ENCODE measurements around the gene SLC38A2. TPM values are rescaled to one million over a fixed set of nuclear protein-coding genes. Genes with fewer than 3 reads are reported as not detected.

Gene SLC38A2
- polyA plus RNA-seq: 100 to 1,000 TPM in 1 of 3 donors, 10 to 100 TPM in 2; 39.5 to 114 (median 51.5) TPM

- H3K27ac ChIP-seq (ENCODE audit: low read depth, low read length): peak within 1 kb of the TSS; percentile 88
- 0 to 1% (median 0%) methylated on average over 42 to 48 of the region's 48 CpGs for WGBS, 3 donors
Observed at GRCh38 chr12:46372544-46373300, at the start of gene SLC38A2. Gene SLC38A2, minus strand, starts transcription at chr12:46372773. Its CDS starts 1,480 bp downstream, at chr12:46371293.

GRCh38 chr12:46419675-46420074 lies 47.1 kb upstream of the SLC38A2 start:
- 92 to 96% (median 95%) methylated on average over 1 of the region's 1 CpG for WGBS, 3 donors
- no peak overlapping the region for H3K27ac ChIP-seq (ENCODE audit: low read depth, low read length)

DNA sequence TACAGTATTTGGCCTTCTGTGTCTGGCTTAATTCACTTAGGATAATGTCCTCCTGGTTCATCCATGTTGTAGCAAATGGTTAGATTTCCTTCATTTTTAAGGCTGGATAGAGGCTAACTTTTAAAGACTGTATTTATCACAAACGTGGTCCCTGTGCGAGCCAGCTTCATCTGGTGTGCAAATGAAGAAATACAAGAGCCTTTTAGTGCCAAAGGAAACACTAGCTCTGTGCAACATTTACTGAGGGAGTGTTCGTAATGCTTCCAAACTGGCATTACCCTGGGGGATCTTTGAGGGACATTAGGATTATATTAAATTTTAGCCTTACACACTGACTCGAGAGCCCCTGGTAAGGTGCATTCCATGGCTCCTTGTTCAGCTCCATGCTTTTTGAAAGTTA lies 43.0 kb upstream of the SLC38A2 start:
- no peak overlapping the region for H3K27ac ChIP-seq (ENCODE audit: low read depth, low read length)

GRCh38 chr12:46414591-46415268 lies 42.2 kb upstream of the SLC38A2 start:
- WGBS, 3 donors: 57 to 89% (median 86%) methylated on average over 1 of the region's 1 CpG
- no peak overlapping the region for H3K27ac ChIP-seq (ENCODE audit: low read depth, low read length)

More for the DNA sequence above, 43.0 kb upstream of the SLC38A2 start:
- 79 to 89% (median 87%) methylated on average over 4 of the region's 4 CpGs for WGBS, 3 donors

- 74 to 80% (median 78%) methylated on average over 2 of the region's 2 CpGs for WGBS, 3 donors
- no peak overlapping the region for H3K27ac ChIP-seq (ENCODE audit: low read depth, low read length)
Observed at GRCh38 chr12:46413368-46413767, 40.8 kb upstream of the SLC38A2 start.

GRCh38 chr12:46412857-46413256 lies 40.3 kb upstream of the SLC38A2 start:
- WGBS, 3 donors: 95 to 96% (median 95%) methylated on average over 4 of the region's 4 CpGs
- no peak overlapping the region for H3K27ac ChIP-seq (ENCODE audit: low read depth, low read length)

GRCh38 chr12:46410495-46410894 lies 37.9 kb upstream of the SLC38A2 start:
- whole genome bisulfite sequencing, 3 donors: 52 to 72% (median 54%) methylated on average over 3 of the region's 3 CpGs
- H3K27ac ChIP-seq (ENCODE audit: low read depth, low read length): no peak overlapping the region

- 80 to 87% (median 87%) methylated on average over 1 of the region's 1 CpG for WGBS, 3 donors
- H3K27ac ChIP-seq (ENCODE audit: low read depth, low read length): no peak overlapping the region
Observed at GRCh38 chr12:46409974-46410373, 37.4 kb upstream of the SLC38A2 start.

GRCh38 chr12:46409342-46409741 lies 36.8 kb upstream of the SLC38A2 start:
- WGBS, 3 donors: 45 to 54% (median 45%) methylated on average over 3 of the region's 3 CpGs
- no peak overlapping the region for H3K27ac ChIP-seq (ENCODE audit: low read depth, low read length)

DNA sequence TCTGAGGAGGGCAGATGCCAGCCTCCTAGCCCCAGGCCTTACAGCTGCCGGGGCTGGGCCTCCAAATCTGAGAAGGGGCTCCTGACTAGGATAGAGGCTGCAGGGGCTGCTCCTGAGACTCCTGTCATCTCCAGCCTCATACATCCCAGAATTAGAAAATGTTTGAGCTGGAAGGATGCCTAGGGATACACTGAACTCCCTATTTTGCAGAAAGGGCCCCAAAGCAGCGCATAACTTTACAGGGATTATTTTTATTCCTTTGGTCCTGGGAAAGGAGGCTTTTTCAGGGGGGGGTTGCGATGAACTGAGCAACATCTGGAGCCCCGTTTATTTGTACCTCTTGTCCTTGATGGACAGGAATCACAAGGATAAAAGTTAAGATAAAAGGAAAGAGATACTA lies 35.9 kb upstream of the SLC38A2 start:
- no peak overlapping the region for H3K27ac ChIP-seq (ENCODE audit: low read depth, low read length)

GRCh38 chr12:46407361-46407760 lies 34.8 kb upstream of the SLC38A2 start:
- H3K27ac ChIP-seq (ENCODE audit: low read depth, low read length): no peak overlapping the region
- 92 to 98% (median 94%) methylated on average over 2 of the region's 2 CpGs for WGBS, 3 donors

More for the DNA sequence above, 35.9 kb upstream of the SLC38A2 start:
- 77 to 86% (median 82%) methylated on average over 4 of the region's 4 CpGs for WGBS, 3 donors

- 50 to 54% (median 54%) methylated on average over 1 of the region's 1 CpG for WGBS, 3 donors
- H3K27ac ChIP-seq (ENCODE audit: low read depth, low read length): no peak overlapping the region
Observed at GRCh38 chr12:46406352-46407027, 33.9 kb upstream of the SLC38A2 start.

- 74 to 85% (median 77%) methylated on average over 5 of the region's 5 CpGs for WGBS, 3 donors
- H3K27ac ChIP-seq (ENCODE audit: low read depth, low read length): no peak overlapping the region
Observed at GRCh38 chr12:46404733-46405132, 32.2 kb upstream of the SLC38A2 start.

DNA sequence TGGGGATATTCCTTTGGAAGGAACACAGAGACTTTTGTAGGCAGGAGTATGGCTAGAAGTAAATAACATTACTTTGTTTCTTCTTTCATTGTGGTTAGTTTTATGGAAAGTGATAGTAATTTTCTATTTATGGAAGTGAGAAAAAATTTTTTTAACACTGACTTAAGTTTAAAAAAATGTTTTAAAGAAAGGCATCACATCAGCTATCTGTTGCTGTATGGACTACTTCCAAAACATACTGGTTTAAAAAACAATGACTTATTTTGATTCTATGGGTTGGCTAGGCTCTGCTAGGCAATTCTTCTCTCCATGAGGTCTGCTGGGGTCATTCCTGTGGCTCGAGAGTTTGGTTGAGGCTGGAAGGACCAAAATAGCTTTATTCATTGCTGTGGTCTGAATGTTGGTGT lies 31.7 kb upstream of the SLC38A2 start:
- WGBS, 3 donors: 46 to 71% (median 47%) methylated on average over 1 of the region's 1 CpG

GRCh38 chr12:46403719-46404070 lies 31.1 kb upstream of the SLC38A2 start:
- H3K27ac ChIP-seq (ENCODE audit: low read depth, low read length): no peak overlapping the region

More for the DNA sequence above, 31.7 kb upstream of the SLC38A2 start:
- no peak overlapping the region for H3K27ac ChIP-seq (ENCODE audit: low read depth, low read length)

GRCh38 chr12:46402941-46403718 lies 30.6 kb upstream of the SLC38A2 start:
- no peak overlapping the region for H3K27ac ChIP-seq (ENCODE audit: low read depth, low read length)
- WGBS, 3 donors: 44 to 62% (median 50%) methylated on average over 3 of the region's 3 CpGs

DNA sequence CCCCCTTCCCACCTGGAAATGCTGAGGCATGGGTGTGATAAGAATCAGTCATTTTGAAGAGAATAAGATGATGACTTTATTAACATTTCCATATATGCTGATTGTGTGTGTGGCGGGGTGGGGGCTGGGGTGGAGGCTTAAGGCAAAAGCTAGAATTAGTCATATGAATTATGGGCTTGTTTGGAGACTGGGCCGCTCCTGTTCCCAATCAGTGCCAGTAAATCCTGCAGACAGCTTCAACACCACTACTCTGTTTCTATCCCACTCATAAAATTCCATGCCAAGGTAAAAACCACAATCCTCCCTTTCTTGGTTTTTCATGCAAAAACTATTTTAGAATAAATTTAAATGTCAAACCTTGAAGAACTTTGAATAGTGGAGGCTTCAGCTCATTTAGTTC lies 29.9 kb upstream of the SLC38A2 start:
- H3K27ac ChIP-seq (ENCODE audit: low read depth, low read length): no peak overlapping the region
- WGBS, 3 donors: 59 to 82% (median 71%) methylated on average over 2 of the region's 2 CpGs

DNA sequence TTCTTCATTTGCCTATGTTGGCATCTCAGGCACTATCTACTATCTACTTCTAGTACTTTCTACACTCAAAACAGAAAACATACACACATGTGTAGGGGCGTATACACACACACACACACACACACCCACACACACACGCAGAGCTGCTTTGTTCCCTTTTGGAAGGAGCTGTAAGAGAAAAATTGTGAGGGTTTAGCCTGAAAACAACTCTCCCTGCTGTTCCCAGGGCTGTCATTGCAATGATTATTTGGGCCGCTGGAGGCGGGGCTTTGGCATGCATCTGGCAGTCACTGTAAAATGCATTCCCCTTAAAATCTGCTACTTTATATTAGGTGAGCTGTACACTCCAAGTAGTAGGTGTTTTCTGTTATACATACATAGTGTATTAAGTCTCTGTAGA lies 29.1 kb upstream of the SLC38A2 start:
- no peak overlapping the region for H3K27ac ChIP-seq (ENCODE audit: low read depth, low read length)
- WGBS, 3 donors: 31 to 48% (median 43%) methylated on average over 4 of the region's 4 CpGs

- 70 to 98% (median 76%) methylated on average over 2 of the region's 2 CpGs for WGBS, 3 donors
- H3K27ac ChIP-seq (ENCODE audit: low read depth, low read length): no peak overlapping the region
Observed at GRCh38 chr12:46400406-46400805, 27.8 kb upstream of the SLC38A2 start.

Data from adipose tissue (tissue), 3 donors.